OCI-LY3 (cell line): ENCODE results near the gene DIPK1C.

Experiments
- H2AFZ ChIP-seq: fragments of 200-600, 300-600 bp; shearing (Covaris generic); 2 replicates; pipeline ENCODE4 v1.6.0; 2014; ENCODE audit warnings: antibody characterized with exemption, low read depth, low read length
- H3K27ac ChIP-seq: fragments of 200-600, 300-600 bp; sonication (generic); 2 replicates; pipeline ENCODE4 v1.5.1; 2014; ENCODE audit warnings: mild to moderate bottlenecking, low read length, moderate library complexity, mixed read lengths
- H3K27me3 ChIP-seq: fragments of 200-600, 300-600 bp; sonication (generic); 2 replicates; pipeline ENCODE4 v1.6.1; 2014; ENCODE audit warnings: low read depth, low read length, mixed read lengths
- H3K36me3 ChIP-seq: fragments of 200-600, 300-600 bp; sonication (generic); replicated peaks from 2 replicates; pipeline ENCODE3; 2014; ENCODE audit warnings: low read depth, low read length, mixed read lengths
- H3K4me1 ChIP-seq: fragments of 300-600, 200-600 bp; sonication (generic); 2 replicates; pipeline ENCODE4 v1.6.1; 2014; ENCODE audit warnings: low read length, mixed read lengths
- H3K4me2 ChIP-seq: fragments of 200-600, 300-600 bp; sonication (generic); 2 replicates; pipeline ENCODE4 v1.6.1; 2014; ENCODE audit warnings: low read length, mixed read lengths
- H3K4me3 ChIP-seq: fragments of 300-600, 200-600 bp; sonication (generic); 2 replicates; pipeline ENCODE4 v1.5.1; 2014; ENCODE audit warnings: antibody characterized with exemption, mild to moderate bottlenecking, low read length, moderate library complexity
- H3K79me2 ChIP-seq: fragments of 300-600, 200-600 bp; shearing (Covaris generic); 2 replicates; pipeline ENCODE4 v1.6.1; 2014; ENCODE audit warnings: mild to moderate bottlenecking, low read length, mixed read lengths
- H3K9ac ChIP-seq: fragments of 300-600, 200-600 bp; shearing (Covaris generic); 2 replicates; pipeline ENCODE4 v1.6.0; 2014; ENCODE audit warnings: mild to moderate bottlenecking, low read length, moderate library complexity
- H3K9me3 ChIP-seq: fragments of 200-600, 300-600 bp; shearing (Covaris generic); 2 replicates; pipeline ENCODE4 v1.6.1; 2014; ENCODE audit warnings: low read length, mixed read lengths; ENCODE audit not compliant: insufficient read depth
- H4K20me1 ChIP-seq: fragments of 200-600, 300-600 bp; sonication (generic); 2 replicates; pipeline ENCODE4 v1.6.1; 2016; ENCODE audit warnings: low read length, mixed read lengths; ENCODE audit not compliant: insufficient read depth
- CTCF ChIP-seq: fragments of 200-600, 300-600 bp; sonication (generic); IDR thresholded peaks from 2 replicates; pipeline ENCODE4 v1.5.1; 2014; ENCODE audit warnings: antibody characterized with exemption, low read length, low read depth
- EZH2phosphoT487 ChIP-seq: fragments of 200-600 bp; shearing (Covaris generic); IDR thresholded peaks from 2 replicates; pipeline ENCODE4 v1.6.1; 2018; ENCODE audit warnings: antibody characterized with exemption, mixed run types, low read depth

The DIPK1C gene

GRCh38 chr18:74435740-74436139 lies 21.4 kb downstream of the DIPK1C start:
- Histone ChIP-seq H3K36me3 (no peaks in the 10 kb centered on the region), H3K27ac (no peak overlapping the region), H2AFZ (no peak overlapping the region), H3K27me3 (peaks cover 17% of the 10 kb centered on the region; the same call in 1 of the 2 replicates), H3K9me3 (no peaks in the 10 kb centered on the region), H3K4me3 (no peak overlapping the region), H3K9ac (no peak overlapping the region), H3K4me1 (no peaks in the 10 kb centered on the region), H3K4me2 (no peak overlapping the region), H4K20me1 (no peaks in the 10 kb centered on the region), H3K79me2 (no peaks in the 10 kb centered on the region)
- TF ChIP-seq CTCF (no peak), EZH2phosphoT487 (no peak)

GRCh38 chr18:74434466-74434865 lies 22.6 kb downstream of the DIPK1C start:
- no peak overlapping the region for H3K4me3 ChIP-seq
- no peak overlapping the region for H2AFZ ChIP-seq
- TF ChIP-seq EZH2phosphoT487: no peak
- no peak for TF ChIP-seq CTCF
- H3K9me3 ChIP-seq: no peaks in the 10 kb centered on the region
- peaks cover 22% of the 10 kb centered on the region; the same call in 1 of the 2 replicates for H3K27me3 ChIP-seq
- no peaks in the 10 kb centered on the region for H3K36me3 ChIP-seq
- H3K9ac ChIP-seq: no peak overlapping the region
- H3K4me1 ChIP-seq: no peaks in the 10 kb centered on the region
- no peaks in the 10 kb centered on the region for H3K79me2 ChIP-seq
- no peak overlapping the region for H3K4me2 ChIP-seq
- no peak overlapping the region for H3K27ac ChIP-seq
- no peaks in the 10 kb centered on the region for H4K20me1 ChIP-seq

- no peak for TF ChIP-seq EZH2phosphoT487
- no peaks in the 10 kb centered on the region for H3K9me3 ChIP-seq
- no peaks in the 10 kb centered on the region for H3K4me1 ChIP-seq
- H3K4me3 ChIP-seq: no peak overlapping the region
- no peak overlapping the region for H3K9ac ChIP-seq
- no peak overlapping the region for H3K4me2 ChIP-seq
- no peaks in the 10 kb centered on the region for H3K79me2 ChIP-seq
- no peaks in the 10 kb centered on the region for H4K20me1 ChIP-seq
- H3K36me3 ChIP-seq: no peaks in the 10 kb centered on the region
- no peak overlapping the region for H2AFZ ChIP-seq
- no peak overlapping the region for H3K27ac ChIP-seq
- peaks cover 29% of the 10 kb centered on the region; the same call in 1 of the 2 replicates for H3K27me3 ChIP-seq
Measured at GRCh38 chr18:74430806-74431571, 26.1 kb downstream of the DIPK1C start.

GRCh38 chr18:74430231-74430630 lies 26.9 kb downstream of the DIPK1C start:
- H3K36me3 ChIP-seq: no peaks in the 10 kb centered on the region
- H3K79me2 ChIP-seq: no peaks in the 10 kb centered on the region
- H3K4me3 ChIP-seq: no peak overlapping the region
- no peak overlapping the region for H2AFZ ChIP-seq
- H3K9me3 ChIP-seq: no peaks in the 10 kb centered on the region
- H3K4me2 ChIP-seq: no peak overlapping the region
- peaks cover 29% of the 10 kb centered on the region; the same call in 1 of the 2 replicates for H3K27me3 ChIP-seq
- H3K4me1 ChIP-seq: no peaks in the 10 kb centered on the region
- H4K20me1 ChIP-seq: no peaks in the 10 kb centered on the region
- TF ChIP-seq EZH2phosphoT487 (no peak), CTCF (no peak)
- H3K27ac ChIP-seq: no peak overlapping the region
- H3K9ac ChIP-seq: no peak overlapping the region
